ELR (cell line): ENCODE data around the gene AMOTL1.
"Not testable (repeated sequence)": the region's sequence is repeated elsewhere in the genome, so short reads cannot be mapped to it uniquely, and the experiment has no call there.

Source experiments
- DNase-seq: peaks from one replicate; pipeline ENCODE4 v3.0.0-alpha.2; 2015; ENCODE audit warnings: low read depth

AMOTL1 gene

GRCh38 chr11:94794287-94795168, 26.4 kb downstream of the AMOTL1 start:
- DNase-seq = peak; percentile 99

DNA sequence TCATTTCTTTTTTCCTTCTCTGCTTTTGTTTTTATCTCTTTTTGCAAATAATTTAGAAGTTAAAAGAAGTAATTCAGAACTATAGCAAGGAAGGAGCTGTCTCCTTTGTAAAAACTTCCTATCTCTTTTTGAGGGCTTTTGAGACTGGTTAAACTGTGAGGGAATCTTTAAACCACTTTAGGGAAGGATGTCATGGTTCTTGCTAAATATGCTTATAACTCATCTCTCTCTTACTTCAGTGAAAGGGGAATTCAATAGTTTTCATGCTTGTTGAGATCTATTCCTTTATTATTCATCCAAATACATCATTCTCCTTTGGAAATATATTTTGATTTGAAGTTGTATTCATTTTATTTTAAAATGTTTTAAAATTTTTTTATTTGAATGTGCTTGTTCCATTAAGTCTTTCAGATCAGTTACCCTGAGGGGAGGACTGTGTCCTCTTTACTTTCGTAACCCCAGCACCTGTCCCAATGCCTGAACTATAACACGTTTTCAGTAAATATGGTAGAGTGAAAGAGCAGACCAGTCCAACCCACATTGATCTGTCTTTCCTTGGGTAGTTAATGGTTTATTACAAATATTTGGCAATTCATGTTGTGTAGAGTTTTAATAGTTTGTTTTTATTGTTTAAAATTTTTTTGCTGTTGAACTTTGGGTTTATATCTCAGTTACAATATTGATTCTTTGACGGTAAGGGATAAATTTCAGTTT, 27.5 kb downstream of the AMOTL1 start:
- no peak for DNase-seq

GRCh38 chr11:94796190-94796580, 28.0 kb downstream of the AMOTL1 start:
- DNase-seq = no peak

- peak; percentile 53 for DNase-seq
Observed at GRCh38 chr11:94796863-94797262, 28.7 kb downstream of the AMOTL1 start.

DNA sequence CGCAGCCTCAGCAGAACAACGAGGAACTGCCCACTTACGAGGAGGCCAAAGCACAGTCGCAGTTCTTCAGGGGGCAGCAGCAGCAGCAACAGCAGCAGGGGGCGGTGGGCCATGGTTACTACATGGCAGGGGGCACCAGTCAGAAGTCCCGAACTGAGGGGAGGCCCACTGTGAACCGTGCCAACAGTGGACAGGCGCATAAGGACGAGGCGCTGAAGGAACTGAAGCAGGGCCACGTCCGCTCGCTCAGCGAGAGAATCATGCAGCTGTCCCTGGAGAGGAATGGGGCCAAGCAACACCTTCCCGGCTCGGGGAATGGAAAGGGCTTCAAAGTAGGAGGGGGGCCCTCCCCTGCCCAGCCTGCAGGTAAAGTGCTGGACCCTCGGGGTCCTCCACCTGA, 31.6 kb downstream of the AMOTL1 start:
- no peak for DNase-seq

DNA sequence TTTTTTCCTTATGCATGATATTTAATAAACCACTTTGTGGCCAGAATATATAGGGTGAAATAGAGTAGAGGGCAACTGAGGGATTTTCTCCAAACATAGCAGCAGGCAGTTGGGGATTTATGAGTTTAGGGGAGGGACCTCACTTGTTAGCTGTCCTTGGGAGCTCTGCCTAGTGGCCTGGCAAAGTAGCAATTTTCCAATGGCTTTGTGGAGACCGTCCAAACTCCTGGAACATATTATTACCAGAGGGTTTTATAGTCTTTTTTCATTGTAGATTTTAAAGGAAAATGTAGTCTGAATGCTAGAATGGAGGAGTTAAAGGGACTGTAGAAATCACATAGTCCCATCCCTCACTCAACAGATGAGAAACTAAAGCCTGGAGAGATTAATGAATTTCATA, 32.3 kb downstream of the AMOTL1 start:
- DNase-seq = no peak

DNA sequence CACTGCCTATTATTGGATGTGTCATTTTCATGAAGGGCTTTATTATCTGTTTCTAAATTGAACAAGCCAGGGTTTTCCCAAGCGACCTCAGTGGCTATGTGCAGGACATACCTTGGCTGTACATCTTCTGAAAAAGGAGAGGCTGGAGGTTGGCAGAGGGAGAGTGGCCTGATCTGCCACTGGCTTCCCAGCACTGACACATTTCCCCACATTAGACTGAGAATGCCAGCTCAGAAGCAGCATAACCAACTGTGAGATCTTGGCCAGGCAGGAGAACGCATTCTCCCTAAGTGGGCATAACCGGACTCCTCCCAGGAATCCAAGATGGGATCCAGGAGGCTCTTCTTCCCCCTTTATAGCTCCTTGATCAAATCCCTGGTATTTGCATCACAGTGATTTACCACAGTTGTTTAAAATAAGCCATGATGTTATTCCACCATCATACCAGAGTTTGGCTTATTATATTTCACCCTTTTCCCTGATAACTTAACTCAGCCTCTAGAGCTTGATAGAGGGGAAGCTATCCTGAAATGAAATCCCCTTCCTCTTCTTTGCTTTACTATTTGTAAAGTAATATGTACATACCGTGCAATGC, 33.8 kb downstream of the AMOTL1 start:
- no peak for DNase-seq

- no peak for DNase-seq
Observed at GRCh38 chr11:94802501-94802900, 34.3 kb downstream of the AMOTL1 start.

DNA sequence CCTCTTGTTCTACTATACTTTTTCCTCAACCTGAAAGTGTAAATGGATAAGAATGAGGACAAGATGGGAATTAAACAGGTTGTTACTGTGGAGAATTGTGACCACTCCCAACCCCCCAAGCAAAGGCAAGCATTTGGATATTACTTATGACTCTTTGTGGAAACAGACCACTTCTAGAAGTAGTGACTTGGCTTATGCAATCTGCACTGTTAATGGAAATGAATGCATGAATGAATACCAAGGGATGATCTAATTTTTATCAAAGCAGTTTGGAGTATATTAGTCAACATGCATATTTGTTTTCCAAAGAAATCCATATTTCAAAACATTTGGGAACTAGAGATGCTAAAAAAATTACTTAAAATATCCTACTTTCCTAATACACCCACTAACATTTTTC, 35.3 kb downstream of the AMOTL1 start:
- no peak for DNase-seq

- DNase-seq = no peak
Observed at GRCh38 chr11:94804874-94805273, 36.7 kb downstream of the AMOTL1 start.

DNA sequence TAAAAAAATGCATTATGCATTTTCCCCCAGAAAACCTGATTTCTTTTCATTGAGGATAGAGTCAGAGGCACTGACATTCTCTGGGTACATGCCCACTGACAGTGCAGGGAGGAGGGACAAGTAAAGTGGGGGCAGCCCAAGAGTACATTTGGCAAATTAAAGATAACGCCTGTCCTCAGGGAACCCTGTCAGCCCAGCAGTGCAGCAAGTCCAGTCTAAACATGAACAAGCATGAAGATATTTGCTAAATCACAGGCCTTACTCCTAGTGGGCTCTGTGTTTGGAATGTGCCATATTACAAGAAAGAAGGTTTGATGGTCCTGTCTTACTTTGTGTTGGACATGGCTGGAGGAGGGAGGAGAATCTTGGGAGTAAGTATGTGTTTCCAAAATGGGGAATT, 37.9 kb downstream of the AMOTL1 start:
- DNase-seq = no peak

DNA sequence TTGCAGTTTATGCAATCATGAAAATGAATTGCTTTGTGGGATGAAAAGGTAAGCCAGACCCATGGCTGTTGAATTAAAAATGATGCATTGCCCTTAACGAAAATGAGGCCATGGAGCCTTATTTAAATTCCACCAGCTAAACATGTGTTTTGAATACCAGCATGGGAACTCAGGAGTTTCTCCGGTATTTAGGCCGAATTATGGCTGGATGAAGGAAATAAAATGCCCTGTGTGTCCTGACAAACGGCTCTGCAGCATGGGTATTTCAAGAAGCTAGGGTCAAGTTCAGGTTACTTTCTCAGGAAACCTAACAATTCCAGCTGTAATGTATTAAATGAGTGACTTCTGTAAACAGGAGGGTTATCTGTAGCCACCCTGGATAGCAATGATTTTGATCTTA, 38.3 kb downstream of the AMOTL1 start:
- DNase-seq = no peak

DNA sequence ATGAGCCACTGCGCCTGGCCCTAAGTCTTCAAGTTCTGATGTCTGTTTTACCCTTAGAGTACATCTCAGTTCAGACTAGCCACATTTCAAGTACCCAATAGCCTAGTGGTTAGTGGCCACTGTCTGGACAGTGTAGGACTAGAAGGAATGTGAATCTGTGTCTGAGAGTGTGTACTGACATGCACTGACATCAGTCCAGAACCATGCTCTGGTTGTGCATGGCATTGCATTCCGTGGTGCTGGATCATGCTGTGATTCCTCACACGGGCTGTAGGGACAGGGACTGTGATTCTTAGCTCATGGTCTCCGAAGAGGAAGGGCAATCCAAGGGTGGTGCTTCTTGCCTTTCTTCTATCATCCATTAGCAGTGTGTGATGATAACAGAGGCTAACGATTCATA, 41.1 kb downstream of the AMOTL1 start:
- no peak for DNase-seq

DNA sequence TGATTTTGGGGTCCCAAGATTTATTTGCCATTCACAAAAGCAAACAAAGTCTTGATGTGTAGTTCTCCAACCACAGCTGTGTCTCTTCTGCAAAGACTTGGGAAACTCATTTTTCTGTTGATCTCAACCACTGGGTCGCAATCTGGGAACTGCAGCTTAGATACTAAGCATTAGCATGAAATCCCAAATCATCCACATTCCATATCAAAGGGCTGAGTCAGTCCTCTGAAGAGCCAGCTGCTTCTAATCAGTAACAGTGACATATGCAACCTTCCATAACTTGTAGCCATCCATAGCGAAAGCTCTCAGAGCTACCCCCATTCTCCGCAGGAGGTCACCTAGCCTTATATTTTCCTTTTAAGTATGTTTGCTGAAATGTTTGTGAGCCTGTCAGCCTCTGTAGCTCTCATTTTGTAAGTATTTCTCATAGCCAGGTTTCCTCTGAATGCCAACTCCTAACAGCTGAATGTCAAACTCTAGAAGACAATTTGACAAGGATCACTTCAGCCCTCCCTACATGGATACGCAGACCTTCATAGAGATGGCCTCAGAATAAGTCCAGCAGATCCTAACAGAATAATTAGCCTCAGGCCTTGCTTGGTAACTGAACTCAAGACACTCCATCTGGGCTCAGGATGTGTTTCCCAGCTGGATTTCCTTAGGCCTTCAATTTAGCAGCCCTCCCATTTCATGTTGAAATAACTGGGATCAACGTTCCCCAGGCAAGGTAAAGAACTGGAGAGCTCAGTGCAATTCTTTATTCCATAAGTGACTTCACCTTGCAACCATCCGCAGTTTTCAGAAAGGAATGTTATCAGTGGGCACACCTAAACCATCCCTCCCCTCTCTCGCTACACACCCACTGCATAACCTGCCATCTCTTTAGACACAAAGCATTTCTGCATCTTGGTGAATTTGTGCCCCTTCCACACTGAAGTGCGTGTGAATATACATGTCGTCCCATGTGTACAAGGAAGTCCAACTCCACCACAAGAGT, 44.9 kb downstream of the AMOTL1 start:
- not testable (repeated sequence) for DNase-seq

- no peak for DNase-seq
Observed at GRCh38 chr11:94814272-94814976, 46.3 kb downstream of the AMOTL1 start.

DNA sequence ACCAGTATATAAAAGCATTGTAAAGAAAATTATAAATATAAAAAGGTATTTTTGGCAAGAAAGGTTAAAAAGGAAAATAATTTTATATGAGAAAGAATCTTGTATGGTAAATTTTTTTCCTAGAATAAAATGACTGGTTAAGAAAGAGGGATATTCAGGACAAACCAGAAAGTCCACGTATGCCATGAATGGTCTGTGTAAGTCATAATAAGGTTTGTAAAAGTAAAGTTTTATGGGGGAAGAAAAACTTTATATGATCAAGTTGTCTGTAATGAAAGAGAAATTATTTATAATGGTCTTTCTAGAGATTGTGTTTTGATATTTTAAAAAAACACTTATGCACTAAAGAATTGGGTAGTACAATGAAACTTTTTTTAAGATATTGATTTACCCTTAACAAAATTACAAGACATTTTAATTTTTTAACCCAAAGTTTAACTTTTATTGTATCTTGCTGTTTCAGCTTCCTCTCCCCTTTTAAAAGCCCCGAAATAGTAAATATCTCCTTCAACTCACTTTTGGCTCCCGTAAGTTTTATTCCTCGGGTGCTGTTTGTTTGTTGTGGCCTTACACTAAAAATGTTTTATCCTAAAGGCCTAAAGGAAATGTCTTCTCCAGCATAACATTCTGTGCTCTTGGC, 47.7 kb downstream of the AMOTL1 start:
- peak; percentile 61 for DNase-seq

DNA sequence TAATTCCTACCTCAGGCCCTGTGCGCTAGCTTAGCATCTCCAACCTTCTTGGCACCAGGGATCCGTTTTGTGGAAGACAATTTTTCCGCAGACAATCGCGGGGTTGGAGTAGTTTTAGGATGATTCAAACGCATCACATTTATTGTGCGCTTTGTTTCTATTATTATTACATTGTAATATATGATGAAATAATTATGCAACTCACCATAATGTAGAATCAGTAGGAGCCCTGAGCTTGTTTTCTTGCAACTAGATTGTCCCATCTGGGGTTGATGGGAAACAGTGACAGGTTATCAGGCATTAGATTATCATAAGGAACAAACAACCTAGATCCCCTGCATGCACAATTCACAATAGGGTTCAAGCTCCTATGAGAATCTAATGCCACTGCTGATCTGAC, 52.3 kb downstream of the AMOTL1 start:
- no peak for DNase-seq

DNA sequence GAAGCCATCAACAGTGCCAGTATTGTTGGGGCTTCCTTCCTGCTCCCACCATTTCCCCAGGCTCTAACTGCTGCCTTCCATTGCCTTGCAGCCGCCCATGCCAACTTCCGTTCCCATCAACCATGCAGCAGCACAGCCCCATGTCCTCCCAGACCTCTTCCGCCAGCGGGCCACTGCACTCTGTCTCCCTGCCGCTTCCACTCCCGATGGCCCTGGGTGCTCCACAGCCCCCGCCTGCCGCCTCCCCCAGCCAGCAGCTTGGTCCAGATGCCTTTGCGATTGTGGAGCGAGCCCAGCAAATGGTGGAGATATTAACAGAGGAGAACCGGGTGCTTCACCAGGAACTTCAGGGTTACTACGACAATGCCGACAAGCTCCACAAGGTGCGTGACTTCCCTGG, 53.3 kb downstream of the AMOTL1 start:
- no peak for DNase-seq

DNA sequence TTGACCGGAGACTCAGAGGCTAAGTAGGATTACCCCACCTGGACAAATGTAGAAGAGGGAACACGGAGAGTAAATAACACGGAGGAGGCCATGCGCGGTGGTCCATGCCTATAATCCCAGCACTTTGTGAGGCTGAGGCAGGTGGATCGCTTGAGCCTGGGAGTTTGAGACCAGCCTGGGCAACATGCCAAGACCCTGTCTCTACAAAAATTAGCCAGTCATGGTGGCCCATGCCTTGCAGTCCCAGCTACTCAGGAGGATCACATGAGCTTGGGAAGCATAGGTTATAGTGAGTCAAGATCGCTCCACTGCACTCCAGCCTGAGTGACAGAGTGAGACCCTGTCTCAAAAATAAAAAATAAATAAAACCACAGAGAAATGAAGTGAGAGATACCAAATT, 53.9 kb downstream of the AMOTL1 start:
- DNase-seq = no peak

- no peak for DNase-seq
Observed at GRCh38 chr11:94823102-94823732, 55.1 kb downstream of the AMOTL1 start.
